IPS DF 6.9 (cell line): ENCODE measurements around the gene CTSF.
"Not testable (repeated sequence)": the region's sequence is repeated elsewhere in the genome, so short reads cannot be mapped to it uniquely, and the experiment has no call there.

Source experiments
- DNase-seq: peaks from one replicate; pipeline ENCODE4 v3.0.0-alpha.2; 2013; ENCODE audit warnings: low read depth, low spot score
- H3K27ac ChIP-seq: one replicate; pipeline ENCODE4 v1.5.1; 2013; ENCODE audit warnings: low read length, control low read depth
- H3K27me3 ChIP-seq: 2 replicates; pipeline ENCODE4 v1.6.1; 2013; ENCODE audit warnings: mild to moderate bottlenecking, low read length; ENCODE audit not compliant: control insufficient read depth, insufficient read depth
- H3K36me3 ChIP-seq: 2 replicates; pipeline ENCODE4 v1.6.1; 2013; ENCODE audit warnings: low read length; ENCODE audit not compliant: control insufficient read depth, insufficient read depth
- H3K4me1 ChIP-seq: 2 replicates; pipeline ENCODE4 v1.6.1; 2013; ENCODE audit warnings: low read length; ENCODE audit not compliant: control insufficient read depth, insufficient read depth
- H3K4me3 ChIP-seq: 2 replicates; pipeline ENCODE4 v1.5.1; 2013; ENCODE audit warnings: mild to moderate bottlenecking, low read length
- H3K9me3 ChIP-seq: 2 replicates; pipeline ENCODE4 v1.6.1; 2013; ENCODE audit warnings: low read length, inconsistent platforms; ENCODE audit not compliant: control insufficient read depth, insufficient read depth
- WGBS: extraction: QIAGEN DNeasy Blood & Tissue Kit; methylation state at CpG from one replicate; pipeline ENCODE4 v1.1.7; 2013; ENCODE audit warnings: mixed read lengths, missing lambda C conversion rate; ENCODE audit not compliant: insufficient read length, insufficient coverage; 5-methylcytosine and 5-hydroxymethylcytosine counted together

CTSF gene

GRCh38 chr11:66589315-66589714 is 20.9 kb upstream of the CTSF start:
- H3K4me3 ChIP-seq, H3K36me3 ChIP-seq, H3K4me1 ChIP-seq, H3K27ac ChIP-seq, H3K9me3 ChIP-seq, DNase-seq, H3K27me3 ChIP-seq: not testable (repeated sequence)
- no CpG with 5 or more reads among the region's 2 CpGs for WGBS

GRCh38 chr11:66586136-66586535 is 17.7 kb upstream of the CTSF start:
- no peaks in the 10 kb centered on the region; the same call in 1 of the 2 replicates for H3K9me3 ChIP-seq
- no CpG with 5 or more reads among the region's 2 CpGs for WGBS
- H3K36me3 ChIP-seq: no peaks in the 10 kb centered on the region
- no peak overlapping the region for H3K4me3 ChIP-seq
- DNase-seq: no peak
- no peaks in the 10 kb centered on the region for H3K27me3 ChIP-seq
- H3K27ac ChIP-seq: no peak overlapping the region
- no peaks in the 10 kb centered on the region for H3K4me1 ChIP-seq

GRCh38 chr11:66585447-66585846 is 17.0 kb upstream of the CTSF start:
- H3K4me1 ChIP-seq, DNase-seq: not testable (repeated sequence)

GRCh38 chr11:66582565-66583147 is 14.2 kb upstream of the CTSF start:
- no CpG with 5 or more reads among the region's 3 CpGs for WGBS
- H3K36me3 ChIP-seq, H3K27ac ChIP-seq, H3K27me3 ChIP-seq, H3K9me3 ChIP-seq, DNase-seq, H3K4me3 ChIP-seq, H3K4me1 ChIP-seq: not testable (repeated sequence)

More at GRCh38 chr11:66585447-66585846, 17.0 kb upstream of the CTSF start:
- not testable (repeated sequence) for H3K4me3 ChIP-seq, H3K36me3 ChIP-seq, H3K9me3 ChIP-seq, H3K27me3 ChIP-seq, H3K27ac ChIP-seq
- WGBS: no CpG with 5 or more reads among the region's 1 CpG

- WGBS: no CpG with 5 or more reads among the region's 3 CpGs
- Histone ChIP-seq H3K27me3 (no peaks in the 10 kb centered on the region), H3K9me3 (no peaks in the 10 kb centered on the region; the same call in 1 of the 2 replicates), H3K4me3 (no peak overlapping the region), H3K36me3 (no peaks in the 10 kb centered on the region), H3K27ac (no peak overlapping the region), H3K4me1 (no peaks in the 10 kb centered on the region)
- DNase-seq: no peak
Measured at GRCh38 chr11:66581261-66581660, 12.9 kb upstream of the CTSF start.

GRCh38 chr11:66580803-66581202 is 12.4 kb upstream of the CTSF start:
- Histone ChIP-seq H3K36me3 (no peaks in the 10 kb centered on the region), H3K4me3 (no peak overlapping the region), H3K9me3 (no peaks in the 10 kb centered on the region; the same call in 1 of the 2 replicates), H3K27ac (no peak overlapping the region), H3K27me3 (no peaks in the 10 kb centered on the region), H3K4me1 (no peaks in the 10 kb centered on the region)
- no CpG with 5 or more reads among the region's 5 CpGs for WGBS
- DNase-seq: no peak

- Histone ChIP-seq H3K27me3 (no peaks in the 10 kb centered on the region), H3K27ac (no peak overlapping the region), H3K4me1 (no peaks in the 10 kb centered on the region), H3K36me3 (no peaks in the 10 kb centered on the region), H3K4me3 (no peak overlapping the region), H3K9me3 (no peaks in the 10 kb centered on the region; the same call in 1 of the 2 replicates)
- WGBS: no CpG with 5 or more reads among the region's 25 CpGs
- peak; percentile 63 for DNase-seq
Measured at GRCh38 chr11:66579017-66579606, 10.7 kb upstream of the CTSF start.

- Histone ChIP-seq H3K4me1 (peaks cover 1% of the 10 kb centered on the region; the same call in 1 of the 2 replicates), H3K4me3 (no peak overlapping the region), H3K36me3 (no peaks in the 10 kb centered on the region), H3K9me3 (no peaks in the 10 kb centered on the region), H3K27ac (no peak overlapping the region), H3K27me3 (no peaks in the 10 kb centered on the region)
- no peak for DNase-seq
- no CpG with 5 or more reads among the region's 2 CpGs for WGBS
Measured at GRCh38 chr11:66570850-66571180, 2.4 kb upstream of the CTSF start.

- Histone ChIP-seq H3K9me3 (no peaks in the 10 kb centered on the region), H3K36me3 (no peaks in the 10 kb centered on the region), H3K27me3 (no peaks in the 10 kb centered on the region), H3K4me1 (peaks cover 1% of the 10 kb centered on the region; the same call in 1 of the 2 replicates), H3K4me3 (no peak overlapping the region), H3K27ac (no peak overlapping the region)
- no peak for DNase-seq
- WGBS: no CpG with 5 or more reads among the region's 5 CpGs
Measured at GRCh38 chr11:66570079-66570849, 1.9 kb upstream of the CTSF start.

- Histone ChIP-seq H3K27me3 (no peaks in the 10 kb centered on the region), H3K4me1 (peaks cover 1% of the 10 kb centered on the region; the same call in 1 of the 2 replicates), H3K9me3 (no peaks in the 10 kb centered on the region), H3K36me3 (no peaks in the 10 kb centered on the region), H3K4me3 (no peak overlapping the region), H3K27ac (no peak overlapping the region)
- DNase-seq: no peak
- no CpG with 5 or more reads among the region's 7 CpGs for WGBS
Measured at GRCh38 chr11:66569076-66569475, 670 bp upstream of the CTSF start.
